RWPE1 (cell line): ENCODE results near the gene NBAS.
"Not testable (repeated sequence)": the region's sequence is repeated elsewhere in the genome, so short reads cannot be mapped to it uniquely, and the experiment has no call there.

Source experiments
- CTCF ChIA-PET: fragments of 350-600 bp; sonication (Branson Sonifier 250); formaldehyde crosslinking; extraction: SDS; loops from one replicate; lab custom pipeline; 2021; lab: Yijun Ruan, JAX
- POLR2A ChIA-PET: fragments of 400-600 bp; formaldehyde crosslinking; extraction: SDS; loops from one replicate; lab custom pipeline; 2020; ENCODE audit warnings: antibody characterized with exemption; ENCODE audit not compliant: low non-redundant PET; lab: Yijun Ruan, JAX
- DNase-seq: peaks from one replicate; pipeline ENCODE4 v3.0.0; 2012; ENCODE audit warnings: low spot score
- H3K27ac ChIP-seq: fragments of 450-650 bp; 2 replicates; pipeline ENCODE4 v1.5.1; 2017
- TF ChIP-seq, protein P1 (sequence below): fragments of 450-650 bp; conservative IDR thresholded peaks from 2 replicates; pipeline ENCODE4 v1.5.1; 2017; ENCODE audit warnings: low read depth, mild to moderate bottlenecking

NBAS gene

DNA sequence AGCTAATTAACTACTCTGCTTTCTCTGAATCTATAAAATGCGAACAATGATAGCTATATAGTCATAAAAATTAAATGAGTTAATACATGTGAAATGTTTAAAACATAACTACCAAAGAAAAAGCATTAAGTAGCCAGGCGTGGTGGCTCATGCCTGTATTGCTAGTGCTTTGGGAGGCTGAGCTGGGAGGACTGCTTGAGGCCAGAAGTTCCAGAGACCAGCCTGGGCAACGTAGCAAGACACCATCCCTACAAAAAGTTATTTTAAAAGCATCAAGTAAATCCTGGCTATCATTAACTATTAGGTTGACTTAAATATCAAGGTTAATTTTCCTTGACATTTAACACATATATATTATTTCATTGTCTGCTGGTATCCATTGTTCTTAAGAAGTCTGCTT is 152.4 kb downstream of the NBAS start:
- POLR2A ChIA-PET, result no interaction called here
- TF ChIP-seq, protein P1, sequence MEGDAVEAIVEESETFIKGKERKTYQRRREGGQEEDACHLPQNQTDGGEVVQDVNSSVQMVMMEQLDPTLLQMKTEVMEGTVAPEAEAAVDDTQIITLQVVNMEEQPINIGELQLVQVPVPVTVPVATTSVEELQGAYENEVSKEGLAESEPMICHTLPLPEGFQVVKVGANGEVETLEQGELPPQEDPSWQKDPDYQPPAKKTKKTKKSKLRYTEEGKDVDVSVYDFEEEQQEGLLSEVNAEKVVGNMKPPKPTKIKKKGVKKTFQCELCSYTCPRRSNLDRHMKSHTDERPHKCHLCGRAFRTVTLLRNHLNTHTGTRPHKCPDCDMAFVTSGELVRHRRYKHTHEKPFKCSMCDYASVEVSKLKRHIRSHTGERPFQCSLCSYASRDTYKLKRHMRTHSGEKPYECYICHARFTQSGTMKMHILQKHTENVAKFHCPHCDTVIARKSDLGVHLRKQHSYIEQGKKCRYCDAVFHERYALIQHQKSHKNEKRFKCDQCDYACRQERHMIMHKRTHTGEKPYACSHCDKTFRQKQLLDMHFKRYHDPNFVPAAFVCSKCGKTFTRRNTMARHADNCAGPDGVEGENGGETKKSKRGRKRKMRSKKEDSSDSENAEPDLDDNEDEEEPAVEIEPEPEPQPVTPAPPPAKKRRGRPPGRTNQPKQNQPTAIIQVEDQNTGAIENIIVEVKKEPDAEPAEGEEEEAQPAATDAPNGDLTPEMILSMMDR, result no peak
- CTCF ChIA-PET, result no interaction called here
- H3K27ac ChIP-seq, result no peak overlapping the region
- DNase-seq, result no peak

DNA sequence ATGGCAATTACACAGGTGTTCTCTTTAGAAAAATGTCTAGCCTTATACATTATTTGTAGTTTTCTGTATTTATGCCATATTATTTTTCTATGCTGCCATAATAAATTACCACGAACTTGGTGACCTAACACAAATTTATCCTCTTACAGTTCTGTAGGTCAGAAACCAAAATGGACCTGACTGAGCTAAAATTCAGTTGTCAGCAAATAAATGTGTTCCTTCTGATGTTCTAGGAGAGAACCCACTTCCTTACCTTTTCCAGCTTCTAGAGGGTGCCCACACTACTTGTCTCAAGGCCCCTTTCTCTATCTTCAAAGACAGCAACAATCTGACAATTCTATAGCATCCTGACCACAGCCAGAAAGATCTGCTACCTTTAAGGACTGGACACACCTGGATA is 153.5 kb downstream of the NBAS start:
- ChIA-PET POLR2A (no interaction called here), CTCF (no interaction called here)
- no peak overlapping the region for H3K27ac ChIP-seq
- no peak for DNase-seq
- TF ChIP-seq, protein P1, result no peak

DNA sequence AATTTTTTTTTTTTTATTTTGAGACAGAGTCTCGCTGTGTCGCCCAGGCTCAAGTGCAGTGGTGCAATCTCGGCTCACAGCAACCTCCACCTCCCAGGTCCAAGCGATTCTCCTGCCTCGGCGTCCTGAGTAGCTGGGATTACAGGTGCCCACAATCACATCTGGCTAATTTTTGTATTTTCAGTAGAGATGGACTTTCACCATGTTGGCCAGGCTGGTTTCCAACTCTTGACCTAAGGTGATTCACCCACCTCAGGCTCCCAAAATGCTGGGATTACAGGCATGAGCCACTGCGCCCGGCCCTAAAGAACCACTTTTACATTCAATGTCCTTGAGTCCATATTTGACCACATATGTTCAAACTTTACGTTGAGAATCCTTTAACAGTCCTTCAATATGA is 156.6 kb downstream of the NBAS start:
- CTCF ChIA-PET, result interaction anchor here (0.7 kb wide), 1 partner anchor 14 kb away, joined by 3 read pairs; no protein-coding TSS in a partner anchor
- H3K27ac ChIP-seq, DNase-seq, POLR2A ChIA-PET: not testable (repeated sequence)

DNA sequence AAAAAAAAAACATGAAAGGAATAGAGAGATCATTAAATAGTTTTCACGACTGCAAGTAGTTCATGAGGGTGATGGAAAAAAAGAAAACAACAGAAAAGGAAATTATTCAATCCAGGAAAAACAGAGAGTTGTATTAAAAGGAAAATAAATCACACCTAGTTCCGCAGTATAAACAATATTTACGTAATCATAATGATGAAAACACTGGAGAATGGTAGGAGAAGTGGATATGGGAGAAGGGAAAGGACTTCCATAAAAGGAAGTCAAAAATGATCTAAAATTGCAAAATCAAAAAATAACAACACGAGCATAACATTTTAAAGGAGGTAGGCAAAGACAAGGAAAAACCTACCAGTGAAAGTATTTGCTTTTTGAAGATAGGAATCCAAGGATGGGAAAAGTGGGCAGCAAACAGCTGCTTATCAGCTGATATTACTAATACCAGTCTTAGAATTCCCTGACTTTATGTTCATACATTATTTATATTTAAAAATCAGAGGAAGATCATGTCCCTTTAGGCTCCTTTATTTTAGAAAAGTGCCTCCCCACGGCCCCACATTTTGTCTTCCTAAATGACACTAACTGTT is 160.8 kb downstream of the NBAS start:
- no peak for DNase-seq
- ChIA-PET CTCF (interaction anchor here (0.5 kb wide), 1 partner anchor 23 kb away, joined by 3 read pairs; no protein-coding TSS in a partner anchor), POLR2A (no interaction called here)
- no peak overlapping the region for H3K27ac ChIP-seq
- TF ChIP-seq, protein P1, result no peak

DNA sequence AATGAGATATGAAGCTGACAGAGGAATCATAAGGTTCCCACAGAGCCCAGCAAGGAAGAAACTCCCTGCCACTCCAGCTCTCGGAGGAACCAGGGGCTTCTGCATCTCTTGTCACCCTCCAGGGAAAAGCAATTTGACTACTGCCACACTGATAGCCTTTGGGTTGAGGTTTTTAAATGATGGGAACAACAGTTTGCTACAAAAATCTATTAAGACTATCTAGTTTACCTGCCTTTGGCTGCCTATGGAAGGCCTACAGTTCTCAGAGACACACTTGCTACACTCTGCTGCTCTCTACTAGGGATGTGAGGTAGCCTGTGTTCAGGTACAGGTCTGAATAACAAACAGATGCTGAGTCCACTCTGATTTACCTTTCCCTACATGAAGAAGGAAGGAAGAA is 161.9 kb downstream of the NBAS start:
- no peak for DNase-seq
- CTCF ChIA-PET, result no interaction called here
- TF ChIP-seq, protein P1, result no peak
- POLR2A ChIA-PET, result no interaction called here
- no peak overlapping the region for H3K27ac ChIP-seq

DNA sequence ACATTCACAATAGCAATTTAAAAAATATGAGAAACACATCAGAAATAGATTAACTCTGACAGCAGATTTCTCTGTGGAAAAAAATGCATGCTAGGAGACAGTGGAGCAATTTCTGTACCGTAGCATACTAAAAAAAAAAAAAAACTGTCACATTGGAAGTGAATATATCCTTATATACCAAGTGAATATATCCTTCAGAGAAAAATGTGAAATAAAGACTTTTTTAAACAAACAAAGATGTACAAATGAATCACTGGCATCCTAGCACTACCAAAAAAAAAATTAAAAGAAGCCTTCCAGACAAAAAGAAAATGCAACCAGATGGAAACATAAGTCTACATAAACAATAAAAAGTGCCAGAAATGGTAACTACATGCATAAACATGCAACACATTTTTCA is 169.4 kb downstream of the NBAS start:
- ChIA-PET CTCF (no interaction called here), POLR2A (no interaction called here)
- TF ChIP-seq, protein P1, result no peak
- H3K27ac ChIP-seq, result no peak overlapping the region
- no peak for DNase-seq

DNA sequence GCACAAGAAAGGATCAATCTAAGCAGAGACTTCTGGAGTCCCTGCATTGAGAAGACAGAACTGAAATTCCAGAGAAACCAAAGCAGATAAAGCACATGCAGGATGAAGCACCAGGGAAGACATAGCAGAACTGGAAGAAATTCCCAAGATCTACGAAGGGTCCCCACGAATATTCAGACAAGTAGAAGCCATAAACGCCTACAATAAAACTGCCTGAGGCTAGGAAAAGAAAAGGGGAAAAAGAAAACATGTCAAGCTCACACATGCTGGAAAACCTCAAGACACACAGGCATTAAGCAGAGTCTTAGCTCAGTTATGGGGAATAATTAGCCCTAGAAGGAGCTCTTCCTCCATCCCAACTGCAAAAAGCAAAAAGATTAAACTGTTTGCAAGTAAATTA is 171.2 kb downstream of the NBAS start:
- no peak overlapping the region for H3K27ac ChIP-seq
- ChIA-PET POLR2A (no interaction called here), CTCF (interaction anchor here (0.6 kb wide), 1 partner anchor 14 kb away, joined by 3 read pairs; no protein-coding TSS in a partner anchor)
- TF ChIP-seq, protein P1, result no peak
- no peak for DNase-seq
